Measurements from ENCODE around the gene RBMXL3.
"Not testable (repeated sequence)": the region's sequence is repeated elsewhere in the genome, so short reads cannot be mapped to it uniquely, and the experiment has no call there.

The RBMXL3 gene

DNA sequence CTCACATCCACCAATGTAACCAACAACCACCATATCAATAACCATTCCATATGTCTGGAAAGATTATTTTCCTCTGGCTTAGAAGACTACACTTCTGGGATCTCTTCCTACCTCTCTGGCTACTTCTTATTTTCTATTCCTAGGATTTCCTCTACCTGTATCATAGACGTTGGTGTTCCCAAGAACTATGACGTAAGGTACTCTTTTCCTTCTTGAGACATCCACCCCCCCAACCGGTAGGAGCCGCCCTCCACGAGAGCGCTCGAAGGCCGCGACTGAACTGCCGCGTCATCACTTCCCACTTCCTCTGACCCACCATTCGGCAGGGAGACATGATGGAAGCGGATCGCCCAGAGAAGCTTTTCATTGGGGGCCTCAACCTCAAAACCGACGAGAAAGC is at the start of gene RBMXL3:
TSS of gene RBMXL3 (plus strand) at position 301 of the 400 bp plus-strand sequence. CDS start at position 333, 32 bp downstream.
- no peak for DNase-seq

DNA sequence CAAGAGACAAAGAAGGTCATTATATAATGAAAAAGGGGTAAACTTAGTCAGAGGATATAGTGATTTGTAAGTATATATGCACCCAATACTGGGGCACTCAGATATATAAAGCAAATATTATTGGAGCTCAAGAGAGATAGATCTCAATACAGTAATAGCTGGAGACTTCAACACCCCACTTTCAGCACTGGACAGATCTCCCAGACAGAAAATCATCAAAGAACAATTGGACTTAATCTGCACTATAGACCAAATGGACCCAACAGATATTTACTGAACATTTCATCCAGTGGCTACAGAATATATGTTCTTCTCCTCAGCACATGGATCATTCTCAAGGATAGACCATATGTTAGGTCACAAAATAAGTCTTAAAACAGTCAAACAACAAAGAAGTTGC is 47.2 kb upstream of the RBMXL3 start:
- DNase-seq, result no peak

DNA sequence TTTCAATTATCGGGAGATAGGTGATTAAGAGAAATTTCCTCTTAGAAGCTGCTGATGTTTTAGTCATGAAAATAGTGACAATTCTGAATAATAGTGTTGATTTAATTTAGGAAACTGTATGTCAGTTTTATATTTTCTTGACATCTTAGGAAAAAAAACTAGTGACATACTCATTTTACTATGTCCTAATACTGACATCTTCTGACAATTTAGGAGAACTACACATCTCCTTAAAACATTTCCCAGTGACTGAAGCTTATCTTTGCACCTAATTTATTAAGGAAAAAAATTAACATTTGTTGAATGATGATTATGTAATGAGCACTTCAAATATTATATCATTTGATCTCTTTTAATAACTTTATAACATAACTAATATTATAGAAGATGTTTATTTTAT is 42.0 kb upstream of the RBMXL3 start:
- DNase-seq, result no peak

DNA sequence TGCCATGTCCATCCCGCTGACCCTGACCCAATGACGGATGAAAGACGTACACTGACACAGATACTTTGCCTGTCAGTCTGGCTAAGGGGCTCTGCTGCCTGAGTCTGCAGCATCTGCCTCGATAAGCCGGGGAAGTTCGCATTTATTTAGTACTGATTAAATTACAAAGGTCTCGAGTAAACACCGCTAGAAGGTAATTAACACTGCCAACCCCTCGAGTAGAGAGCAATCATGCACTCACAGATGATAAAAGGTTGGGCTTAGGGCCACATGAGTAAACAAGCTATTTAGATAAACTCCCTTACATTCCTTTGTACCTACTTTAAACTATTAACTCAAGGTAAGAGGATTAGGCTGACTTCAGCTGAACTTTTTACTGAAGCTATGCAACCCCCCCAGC is 16.0 kb upstream of the RBMXL3 start:
- no peak for DNase-seq

DNA sequence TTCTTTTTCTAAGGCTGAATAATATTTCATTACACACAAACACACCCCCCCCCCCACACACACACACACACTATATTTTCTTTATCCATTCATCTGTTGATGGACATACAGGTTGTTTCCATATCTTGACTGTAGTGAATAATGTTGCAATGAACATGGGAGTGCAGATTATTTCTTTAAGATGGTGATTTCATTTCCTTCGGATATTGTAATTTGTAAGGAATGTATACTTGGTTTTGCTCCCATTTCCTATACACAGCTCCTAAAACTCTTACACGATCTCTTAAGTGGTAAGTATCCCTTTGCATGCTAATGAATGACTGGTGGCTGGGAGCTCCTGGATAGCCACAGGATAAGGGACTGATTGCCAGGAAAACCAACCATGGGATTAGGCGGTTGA is 14.7 kb upstream of the RBMXL3 start:
- DNase-seq, result no peak

DNA sequence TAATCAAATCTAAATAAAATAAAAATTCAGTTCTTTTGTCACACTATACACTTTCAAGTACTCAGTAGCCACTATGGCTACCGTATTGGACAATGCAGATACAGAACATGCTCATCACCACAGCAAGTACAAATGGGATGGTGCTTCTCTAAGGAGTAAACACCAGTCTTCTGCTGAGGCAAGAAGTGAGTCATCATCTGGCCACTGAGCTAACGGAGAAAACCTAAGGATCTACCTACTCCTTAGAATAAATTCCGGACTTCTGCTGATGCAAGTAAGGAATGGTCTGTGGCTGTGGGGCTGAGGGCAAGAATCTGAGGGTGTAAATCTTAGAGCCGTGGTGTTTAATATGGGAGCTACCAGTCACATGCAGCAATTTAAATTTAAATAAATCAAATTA is 11.3 kb upstream of the RBMXL3 start:
- no peak for DNase-seq

DNA sequence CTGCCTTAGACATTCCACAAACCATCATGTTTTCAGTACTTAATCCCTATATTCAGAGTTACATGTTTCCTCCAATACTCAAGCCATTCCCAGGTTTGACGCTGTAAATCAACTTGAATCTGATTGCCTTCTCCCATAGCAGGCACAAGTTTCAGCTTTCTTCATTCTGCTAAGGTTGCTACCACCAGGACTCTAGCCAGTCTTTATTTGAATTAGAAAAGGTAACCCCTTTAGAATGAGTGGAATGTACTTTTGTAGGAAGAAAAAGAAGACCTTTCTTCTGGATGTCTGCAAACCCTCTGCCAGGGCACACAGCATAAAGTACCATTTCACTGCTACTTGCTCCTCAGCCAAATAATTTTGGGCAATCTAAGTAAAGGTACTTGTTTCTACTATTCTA is 10.7 kb upstream of the RBMXL3 start:
- no peak for DNase-seq

DNA sequence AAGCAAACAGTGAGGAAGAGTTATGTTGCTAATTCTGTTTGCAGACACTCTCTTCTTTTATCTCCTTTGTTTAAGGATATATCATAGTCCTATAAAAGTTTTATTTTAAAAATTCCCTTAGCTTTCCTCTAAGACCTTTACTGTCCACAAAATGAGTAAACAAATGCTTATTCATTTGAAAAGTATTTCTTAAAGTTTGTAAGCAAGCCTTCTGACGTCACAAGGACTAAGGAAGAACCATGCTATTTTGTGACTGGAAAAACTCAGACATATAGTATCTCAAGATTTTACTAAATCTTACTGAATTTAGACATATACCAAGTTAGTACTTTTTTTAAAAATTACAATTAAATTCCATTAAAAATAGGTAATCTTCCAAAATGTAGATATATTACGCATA is 5.2 kb upstream of the RBMXL3 start:
- DNase-seq, result no peak

DNA sequence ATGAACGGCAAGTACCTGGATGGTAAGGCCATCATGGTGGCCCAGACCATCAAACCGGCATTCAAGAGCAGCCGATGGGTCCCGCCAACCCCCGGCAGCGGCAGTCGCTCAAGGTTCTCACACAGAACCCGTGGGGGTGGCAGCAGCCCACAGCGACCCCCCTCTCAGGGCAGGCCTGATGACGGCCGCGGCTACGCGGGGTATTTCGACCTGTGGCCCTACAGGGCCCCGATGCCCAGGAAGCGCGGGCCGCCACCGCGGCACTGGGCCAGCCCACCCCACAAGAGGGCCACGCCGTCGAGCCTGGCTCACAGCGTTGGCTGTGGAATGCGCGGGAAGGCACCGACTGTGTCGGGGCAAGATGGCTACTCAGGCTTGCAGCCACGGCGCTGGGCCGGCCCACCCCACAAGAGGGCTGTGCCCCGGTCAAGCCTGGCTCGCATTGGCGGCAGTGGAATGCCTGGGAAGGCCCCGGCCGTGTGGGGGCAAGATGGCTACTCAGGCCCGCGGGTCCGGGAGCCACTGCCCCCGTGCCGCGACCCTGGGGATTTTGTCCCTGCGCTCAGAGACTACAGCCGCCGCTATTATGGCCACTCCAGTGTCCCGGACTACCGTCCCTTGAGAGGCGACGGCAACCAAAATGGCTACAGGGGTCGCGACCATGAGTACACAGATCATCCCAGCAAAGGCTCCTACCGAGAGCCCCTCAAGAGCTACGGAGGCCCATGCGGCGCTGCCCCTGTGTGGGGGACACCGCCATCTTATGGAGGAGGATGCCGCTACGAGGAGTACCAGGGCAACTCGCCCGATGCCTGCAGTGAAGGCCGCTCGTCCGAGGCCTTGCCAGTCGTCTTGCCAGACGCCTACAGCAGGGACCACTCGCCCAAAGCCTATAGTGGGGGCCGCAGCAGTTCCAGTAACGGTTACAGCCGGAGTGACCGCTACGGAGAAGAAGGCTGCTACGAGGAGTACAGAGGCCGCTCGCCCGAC is 731 bp downstream of the RBMXL3 start:
- DNase-seq, result no peak

DNA sequence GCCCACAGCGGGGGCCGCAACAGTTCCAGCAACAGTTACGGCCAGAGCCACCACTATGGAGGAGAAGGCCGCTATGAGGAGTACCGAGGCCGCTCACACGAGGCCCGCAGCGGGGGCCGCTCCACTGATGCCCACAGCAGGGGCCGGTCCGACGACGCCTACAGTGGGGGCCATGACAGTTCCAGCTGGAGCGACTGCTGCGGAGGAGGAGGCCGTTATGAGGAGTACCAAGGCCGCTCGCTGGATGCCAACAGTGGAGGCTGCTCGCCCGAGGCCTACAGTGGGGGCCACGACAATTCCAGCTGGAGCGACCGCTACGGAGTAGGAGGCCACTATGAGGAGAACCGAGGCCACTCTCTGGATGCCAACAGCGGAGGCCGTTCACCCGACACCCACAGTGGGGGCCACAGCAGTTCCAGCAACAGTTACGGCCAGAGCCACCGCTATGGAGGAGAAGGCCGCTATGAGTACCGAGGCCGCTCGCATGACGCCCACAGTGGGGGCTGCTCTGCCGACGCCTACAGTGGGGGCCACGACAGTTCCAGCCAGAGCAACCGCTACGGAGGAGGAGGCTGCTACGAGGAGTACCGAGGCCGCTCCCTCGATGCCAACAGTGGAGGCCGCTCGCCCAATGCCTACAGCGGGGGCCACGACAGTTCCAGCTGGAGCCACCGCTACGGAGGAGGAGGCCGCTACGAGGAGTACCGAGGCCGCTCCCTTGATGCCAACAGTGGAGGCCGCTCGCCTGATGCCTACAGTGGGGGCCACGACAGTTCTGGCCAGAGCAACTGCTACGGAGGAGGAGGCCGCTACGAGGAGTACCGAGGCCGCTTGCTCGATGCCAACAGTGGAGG is 1.7 kb downstream of the RBMXL3 start:
- no peak for DNase-seq

DNA sequence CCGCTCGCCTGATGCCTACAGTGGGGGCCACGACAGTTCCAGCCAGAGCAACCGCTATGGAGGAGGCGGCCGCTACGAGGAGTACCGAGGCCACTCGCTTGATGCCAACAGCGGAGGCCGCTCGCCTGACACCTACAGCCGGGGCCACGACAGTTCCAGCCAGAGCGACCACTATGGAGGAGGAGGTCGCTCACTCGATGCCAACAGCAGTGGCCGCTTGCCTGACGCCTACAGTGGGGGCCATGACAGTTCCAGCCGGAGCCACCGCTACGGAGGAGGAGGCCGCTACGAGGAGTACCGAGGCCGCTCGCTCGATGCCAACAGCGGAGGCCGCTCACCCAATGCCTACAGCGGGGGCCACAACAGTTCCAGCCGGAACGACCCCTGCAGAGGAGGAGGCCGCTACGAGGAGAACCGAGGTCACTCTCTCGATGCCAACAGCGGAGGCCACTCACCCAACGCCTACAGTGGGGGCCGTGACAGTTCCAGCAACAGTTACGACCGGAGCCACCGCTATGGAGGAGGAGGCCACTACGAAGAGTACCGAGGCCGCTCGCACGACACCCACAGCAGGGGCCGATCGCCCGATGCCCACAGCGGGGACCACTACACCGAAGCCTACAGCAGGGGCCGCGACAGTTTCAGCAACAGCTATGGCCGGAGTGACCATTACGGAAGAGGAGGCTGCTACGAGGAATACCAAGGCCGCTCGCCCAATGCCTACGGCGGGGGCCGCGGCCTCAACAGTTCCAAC is 2.5 kb downstream of the RBMXL3 start:
- DNase-seq, result no peak

DNA sequence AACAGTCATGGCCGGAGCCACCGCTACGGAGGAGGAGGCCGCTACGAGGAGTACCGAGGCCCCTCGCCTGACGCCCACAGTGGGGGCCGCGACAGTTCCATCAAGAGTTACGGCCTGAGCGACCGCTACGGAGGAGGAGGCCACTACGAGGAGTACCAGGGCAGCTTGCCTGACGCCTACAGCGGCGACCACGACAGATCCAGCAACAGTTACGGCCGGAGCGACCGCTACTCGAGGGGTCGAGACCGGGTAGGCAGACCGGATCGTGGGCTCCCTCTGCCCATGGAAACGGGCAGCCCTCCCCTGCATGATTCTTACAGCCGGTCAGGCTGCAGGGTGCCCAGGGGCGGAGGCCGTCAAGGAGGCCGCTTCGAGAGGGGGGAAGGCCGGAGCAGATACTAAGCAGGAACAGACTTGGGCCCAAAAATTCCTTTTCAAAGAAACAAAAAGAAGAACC is 3.1 kb downstream of the RBMXL3 start:
- DNase-seq, result no peak

DNA sequence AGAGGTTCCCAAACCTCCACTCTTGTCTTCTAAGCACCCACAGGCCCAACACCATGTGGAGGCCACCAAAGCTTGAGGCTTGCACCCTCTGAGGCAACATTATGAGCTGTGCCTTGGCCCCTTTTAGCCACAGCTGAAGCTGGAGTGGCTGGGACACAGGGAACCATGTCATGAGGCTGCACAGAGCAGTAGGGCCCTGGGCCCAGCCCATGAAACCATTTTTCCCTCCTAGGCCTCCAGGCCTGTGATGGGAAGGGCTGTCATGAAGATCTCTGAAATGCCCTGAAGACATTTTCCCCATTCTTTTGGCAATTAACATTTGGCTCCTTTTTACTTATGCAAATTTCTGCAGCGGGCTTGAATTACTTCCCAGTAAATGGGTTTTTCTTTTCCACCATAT is 14.8 kb downstream of the RBMXL3 start:
- DNase-seq, result no peak

DNA sequence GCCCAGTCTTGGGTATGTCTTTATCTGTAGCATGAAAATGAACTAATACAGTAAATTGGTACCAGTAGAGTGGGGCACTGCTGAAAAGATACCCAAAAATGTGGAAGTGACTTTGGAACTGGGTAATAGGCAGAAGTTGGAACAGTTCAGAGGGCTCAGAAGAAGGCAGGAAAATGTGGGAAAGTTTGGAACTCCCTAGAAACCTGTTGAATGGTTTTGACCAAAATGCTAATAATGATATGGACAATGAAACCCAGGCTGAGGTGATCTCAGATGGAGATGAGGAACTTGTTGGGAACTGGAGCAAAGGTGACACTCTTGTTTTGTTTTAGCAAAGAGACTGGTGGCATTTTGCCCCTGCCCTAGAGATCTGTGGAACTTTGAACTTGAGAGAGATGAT is 20.3 kb downstream of the RBMXL3 start:
- DNase-seq, result not testable (repeated sequence)

DNA sequence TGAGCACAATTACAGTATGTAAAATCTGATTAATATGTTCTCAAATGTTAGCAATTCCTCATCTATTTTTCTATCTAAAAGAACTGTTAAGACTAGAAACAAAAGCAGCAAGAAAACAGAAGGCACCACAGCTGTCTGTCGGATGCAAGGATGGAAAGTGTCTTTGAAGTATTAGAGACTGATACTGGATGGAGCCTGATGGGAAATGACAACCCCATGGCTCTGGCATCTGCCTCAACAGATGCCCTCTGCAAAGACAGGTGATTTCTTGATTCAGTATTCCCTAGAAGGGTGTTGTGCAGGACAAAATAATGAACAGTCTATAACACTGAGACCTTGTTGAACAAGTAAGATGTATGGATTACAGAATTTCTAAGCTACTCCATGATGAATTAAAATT is 24.9 kb downstream of the RBMXL3 start:
- no peak for DNase-seq

DNA sequence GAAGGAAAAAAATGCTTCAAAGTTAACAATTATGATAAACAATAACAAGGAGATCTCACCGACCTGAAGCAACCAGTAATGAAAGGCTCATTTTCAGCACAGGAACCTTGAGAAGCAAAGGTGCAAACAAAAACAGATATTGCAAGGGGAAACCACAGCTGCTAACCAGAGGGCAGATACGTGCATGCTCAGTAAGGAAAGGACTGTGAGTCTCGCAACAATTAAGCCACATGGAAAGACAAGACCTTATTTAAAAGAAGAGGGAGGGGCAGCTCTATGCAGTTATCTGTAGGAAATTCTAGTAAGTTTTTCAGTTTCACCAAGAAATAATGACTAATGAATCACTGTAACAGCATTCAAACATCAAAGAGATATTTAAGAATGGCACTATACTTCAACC is 25.4 kb downstream of the RBMXL3 start:
- no peak for DNase-seq

DNA sequence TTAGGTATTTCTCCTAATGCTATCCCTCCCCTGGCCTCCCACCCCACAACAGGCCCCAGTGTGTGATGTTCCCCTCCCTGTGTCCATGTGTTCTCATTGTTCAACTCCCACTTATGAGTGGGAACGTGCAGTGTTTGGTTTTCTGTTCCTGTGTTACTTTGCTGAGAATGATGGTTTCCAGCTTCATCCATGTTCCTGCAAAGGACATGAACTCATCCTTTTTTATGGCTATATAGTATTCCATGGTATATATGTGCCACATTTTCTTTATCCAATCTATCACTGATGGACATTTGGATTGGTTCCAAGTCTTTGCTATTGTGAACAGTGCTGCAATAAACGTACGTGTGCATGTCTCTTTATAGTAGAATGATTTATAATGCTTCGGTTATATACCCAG is 28.1 kb downstream of the RBMXL3 start:
- DNase-seq, result not testable (repeated sequence)

DNA sequence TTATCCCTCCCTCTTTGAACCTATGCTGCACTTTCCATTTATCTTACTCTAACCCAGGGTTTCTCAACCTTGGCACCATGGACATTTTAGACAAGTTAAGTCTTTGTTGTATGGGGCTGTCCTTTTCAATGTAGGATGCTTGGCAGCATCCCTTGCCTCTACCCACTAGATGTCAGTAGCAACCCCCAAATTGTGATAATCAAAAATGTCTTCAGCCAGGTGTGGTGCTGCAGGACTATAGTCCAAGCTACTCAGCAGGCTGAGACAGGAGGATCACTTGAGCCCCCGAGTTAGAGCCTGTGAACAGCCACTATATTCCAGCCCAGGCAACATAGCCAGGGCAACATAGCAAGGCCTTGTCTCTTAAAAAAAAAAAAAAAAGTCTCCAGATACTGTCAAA is 37.7 kb downstream of the RBMXL3 start:
- no peak for DNase-seq

DNA sequence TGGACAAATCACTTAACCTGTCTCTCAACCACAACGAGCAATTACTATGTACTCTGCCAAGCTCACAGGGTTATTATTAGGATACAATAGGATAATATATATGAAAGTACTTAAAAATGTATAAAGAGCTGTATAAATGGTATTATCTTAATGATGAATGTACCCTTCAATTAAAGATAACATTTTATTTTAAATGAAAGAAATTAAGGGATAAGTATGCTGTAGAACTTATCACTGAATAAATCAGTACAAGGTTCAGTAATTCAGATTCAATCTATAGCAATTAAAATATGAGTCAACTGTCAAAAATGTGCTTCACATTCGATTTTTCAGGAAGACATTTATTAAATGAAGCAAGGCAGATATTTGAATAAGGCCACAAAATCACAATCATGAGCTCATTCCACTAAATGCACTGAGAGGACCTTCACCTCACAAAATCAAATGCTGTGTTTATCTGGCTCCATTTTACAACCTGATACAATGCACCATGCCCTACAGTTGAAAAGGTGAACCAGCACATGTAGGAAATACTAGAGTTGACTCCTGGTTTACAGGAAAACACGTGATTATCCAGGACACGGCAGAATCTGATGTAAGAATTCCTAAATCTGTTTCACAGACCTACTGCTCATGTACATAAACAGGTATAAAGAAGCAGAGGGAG is 40.3 kb downstream of the RBMXL3 start:
- DNase-seq, result no peak

DNA sequence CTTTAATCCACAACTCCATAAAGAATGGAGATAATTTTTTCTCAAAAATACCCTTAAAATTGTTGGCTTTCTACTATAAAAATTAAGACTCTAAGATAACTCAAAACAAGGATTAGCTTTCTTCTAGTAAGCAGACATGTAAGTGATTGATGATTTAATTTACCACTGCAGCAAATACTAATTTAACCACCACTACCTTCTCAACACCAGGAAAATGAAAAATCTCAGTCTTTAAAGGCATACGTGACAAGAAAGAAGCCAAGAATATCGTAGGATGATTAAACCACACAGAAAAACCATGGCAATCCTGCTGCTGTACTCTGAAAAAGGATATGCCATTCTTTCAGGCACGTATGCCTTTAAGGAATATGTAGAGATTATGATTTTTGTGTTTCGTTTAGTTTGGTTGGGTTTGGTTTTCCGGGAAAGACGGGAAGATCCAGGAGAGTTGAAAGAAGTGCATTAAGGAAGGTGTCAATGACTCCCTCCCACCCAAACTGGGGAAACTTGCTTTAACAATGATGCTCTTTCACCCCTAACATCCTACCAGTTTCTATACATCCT is 43.8 kb downstream of the RBMXL3 start:
- DNase-seq, result no peak

DNA sequence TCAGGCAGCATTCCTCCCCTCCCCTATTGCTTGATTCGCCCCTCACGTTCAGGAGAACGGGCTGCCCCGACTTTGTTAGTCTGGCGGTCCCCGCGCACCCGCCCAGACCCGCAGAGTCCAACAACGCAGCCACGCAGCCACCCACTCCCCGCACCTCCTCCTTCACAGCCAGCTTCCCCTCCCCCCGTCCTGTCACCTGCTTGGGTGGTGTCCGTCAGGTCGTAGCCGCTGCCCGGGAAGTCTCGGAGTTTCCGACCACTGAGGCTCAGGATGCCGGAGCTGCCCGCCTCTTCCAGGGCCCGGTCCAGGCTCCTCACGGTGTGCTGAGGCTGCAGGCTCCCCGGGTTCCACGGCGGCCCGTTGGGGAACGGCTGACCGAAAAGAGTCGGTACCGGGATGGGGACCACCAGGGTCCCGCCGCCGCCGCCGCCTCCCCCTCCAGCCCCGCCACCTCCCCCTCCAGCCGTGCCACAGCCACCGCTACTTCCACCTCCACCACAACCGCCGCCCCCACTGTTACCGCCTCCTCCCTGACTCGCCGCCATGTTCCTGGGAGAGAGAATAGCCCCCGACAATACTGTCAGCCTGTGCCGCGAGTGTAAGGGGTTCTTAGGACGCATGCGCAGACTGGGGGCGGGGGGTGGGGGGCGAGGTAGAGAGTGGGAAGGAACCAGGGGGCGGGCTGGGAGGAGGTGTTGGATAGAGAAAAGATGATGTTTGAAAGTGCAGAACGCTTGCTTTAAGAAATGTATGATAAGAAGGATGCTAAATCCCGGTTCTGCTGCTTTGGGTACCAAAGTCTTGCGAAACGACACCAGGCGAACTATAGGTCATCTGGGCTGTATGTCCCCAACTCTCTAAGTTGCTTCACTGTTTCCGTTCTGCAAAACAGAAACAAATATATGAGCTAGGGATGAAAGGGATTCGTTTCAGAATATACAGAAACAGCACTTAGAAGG is 44.6 kb downstream of the RBMXL3 start, which contains the start of gene LRCH2:
TSS of gene LRCH2 (minus strand) at position 600 of the 959 bp plus-strand sequence. CDS start at position 545, 55 bp downstream.
- DNase-seq, result no peak

Data from stimulated activated naive CD4-positive, alpha-beta T cell treated with Interleukin-2 at 50 U/mL for 16 hours (primary cell).